Measurements from ENCODE around the gene PLA2G4B.

PLA2G4B gene

DNA sequence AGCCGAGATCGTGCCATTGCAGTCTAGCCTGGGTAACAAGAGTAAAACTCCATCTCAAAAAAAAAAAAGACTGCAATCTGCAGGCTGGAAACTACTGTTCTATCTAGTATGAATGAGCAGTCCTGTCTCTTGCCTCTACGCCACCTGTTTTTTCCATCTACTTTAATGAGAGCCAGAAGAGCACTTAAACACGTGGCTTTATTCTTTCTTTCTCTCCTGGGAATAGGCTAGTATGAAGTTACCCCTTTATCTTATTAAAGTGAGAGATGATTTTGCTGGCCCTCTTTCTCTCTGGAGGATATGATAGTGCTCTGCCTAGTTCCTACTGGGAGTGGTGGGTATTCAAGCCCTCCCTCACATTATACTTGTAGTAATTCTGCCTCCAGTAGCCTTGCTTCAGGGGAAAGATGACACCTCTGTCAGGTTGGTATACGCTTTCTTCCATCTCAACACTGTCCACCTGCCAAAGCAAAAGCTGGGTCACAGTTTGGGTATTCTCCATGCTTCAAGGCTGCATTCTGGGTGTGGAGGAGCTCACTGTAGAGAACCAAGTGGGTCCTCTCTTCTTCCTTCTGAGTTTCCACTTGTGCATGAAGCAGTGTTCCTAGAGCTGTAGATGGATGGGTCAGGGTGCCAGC is 46.5 kb upstream of the PLA2G4B start:
- no peaks in the 10 kb centered on the region for H3K27me3 ChIP-seq (ENCODE audit: insufficient read depth, insufficient read length)
- H3K9ac ChIP-seq (ENCODE audit: insufficient read length, low read depth) = no peak overlapping the region
- H3K36me3 ChIP-seq (ENCODE audit: insufficient read depth, insufficient read length, low read length) = no peaks in the 10 kb centered on the region
- no peaks in the 10 kb centered on the region for H3K9me3 ChIP-seq (ENCODE audit: insufficient read depth, low read length)
- peaks cover 10% of the 10 kb centered on the region for H3K4me1 ChIP-seq (ENCODE audit: insufficient read depth, insufficient read length)
- no peak overlapping the region for H3K4me3 ChIP-seq (ENCODE audit: insufficient read length, low read depth)
- TF ChIP-seq ZNF274 (IDR thresholded peaks at IDR 0.05; ENCODE audit: low read depth, low read length) = no peak
- TF ChIP-seq SUZ12 (IDR thresholded peaks at IDR 0.05; ENCODE audit: extremely low read depth, insufficient read depth, insufficient read length) = no peak
- TF ChIP-seq YY1 (IDR thresholded peaks at IDR 0.05; ENCODE audit: insufficient read depth, insufficient read length) = no peak
- DNase-seq (ENCODE audit: low read depth, low spot score) = no peak

DNA sequence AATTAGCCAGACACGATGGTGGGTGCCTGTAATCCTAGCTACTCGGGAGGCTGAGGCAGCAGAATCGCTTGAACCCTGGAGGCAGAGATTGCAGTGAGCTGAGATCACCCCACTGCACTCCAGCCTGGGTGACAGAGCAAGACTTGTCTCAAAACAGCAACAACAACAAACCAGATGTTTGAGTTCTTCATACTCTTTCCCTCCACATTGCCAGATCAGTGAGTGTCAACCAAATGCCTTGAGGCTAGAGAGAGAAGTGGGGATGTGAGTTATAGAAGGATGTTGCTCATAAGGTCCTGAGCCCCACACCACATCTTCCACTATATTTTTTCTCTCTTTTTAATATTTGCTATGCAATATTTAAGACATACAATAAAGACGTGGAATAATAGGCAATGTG is 44.6 kb upstream of the PLA2G4B start:
- Histone ChIP-seq H3K27me3 (ENCODE audit: insufficient read depth, insufficient read length) (no peaks in the 10 kb centered on the region), H3K9ac (ENCODE audit: insufficient read length, low read depth) (no peak overlapping the region), H3K9me3 (ENCODE audit: insufficient read depth, low read length) (no peaks in the 10 kb centered on the region), H3K4me3 (ENCODE audit: insufficient read length, low read depth) (no peak overlapping the region), H3K36me3 (ENCODE audit: insufficient read depth, insufficient read length, low read length) (no peaks in the 10 kb centered on the region), H3K4me1 (ENCODE audit: insufficient read depth, insufficient read length) (peaks cover 10% of the 10 kb centered on the region)
- no peak for DNase-seq (ENCODE audit: low read depth, low spot score)
- TF ChIP-seq ZNF274 (IDR thresholded peaks at IDR 0.05; ENCODE audit: low read depth, low read length) (no peak), YY1 (IDR thresholded peaks at IDR 0.05; ENCODE audit: insufficient read depth, insufficient read length) (no peak), SUZ12 (IDR thresholded peaks at IDR 0.05; ENCODE audit: extremely low read depth, insufficient read depth, insufficient read length) (no peak)

DNA sequence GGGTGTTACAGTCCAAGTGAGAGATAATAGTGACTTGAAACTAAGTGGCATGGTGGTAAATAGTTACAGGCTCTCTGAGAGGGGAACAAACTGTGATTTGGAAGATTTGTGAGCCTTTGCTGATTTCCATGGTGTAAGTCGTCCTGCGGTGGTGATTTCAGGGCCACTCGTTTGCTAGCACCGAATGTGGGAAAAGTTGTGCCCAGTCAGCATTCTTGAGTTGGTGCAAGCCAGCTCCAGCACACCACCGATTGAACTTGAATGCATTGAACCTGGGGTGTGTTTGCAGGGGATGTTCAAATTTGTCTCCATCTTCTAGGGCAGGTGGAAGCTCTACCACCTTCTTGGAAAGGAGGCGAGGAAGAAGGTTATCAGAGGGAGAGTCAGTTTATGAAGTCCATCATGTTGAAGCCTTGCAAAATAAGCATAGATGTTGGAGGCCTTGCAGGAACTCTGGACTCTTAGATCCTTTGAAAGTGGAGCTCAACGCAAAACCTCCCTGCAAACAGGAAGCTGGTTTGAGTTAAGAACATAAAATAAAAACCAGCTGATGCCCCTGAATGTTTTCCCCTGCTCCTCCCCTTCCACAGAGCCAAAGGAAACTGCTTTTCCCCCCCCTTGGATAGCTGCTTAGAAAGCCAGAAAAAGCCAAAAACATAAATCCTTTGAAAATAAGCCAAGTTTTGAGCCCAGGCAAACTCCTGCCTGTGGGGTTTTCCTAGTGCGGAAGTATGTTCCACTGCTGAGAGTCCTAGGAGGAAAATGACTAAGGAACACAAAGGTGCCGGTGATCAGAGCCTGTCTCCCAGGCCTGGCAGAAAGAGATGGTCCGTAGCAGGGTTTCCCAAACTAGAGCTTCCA is 42.4 kb upstream of the PLA2G4B start:
- H3K9ac ChIP-seq (ENCODE audit: insufficient read length, low read depth) = no peak overlapping the region
- no peaks in the 10 kb centered on the region for H3K27me3 ChIP-seq (ENCODE audit: insufficient read depth, insufficient read length)
- H3K9me3 ChIP-seq (ENCODE audit: insufficient read depth, low read length) = no peaks in the 10 kb centered on the region
- TF ChIP-seq YY1 (IDR thresholded peaks at IDR 0.05; ENCODE audit: insufficient read depth, insufficient read length) (no peak), ZNF274 (IDR thresholded peaks at IDR 0.05; ENCODE audit: low read depth, low read length) (no peak), SUZ12 (IDR thresholded peaks at IDR 0.05; ENCODE audit: extremely low read depth, insufficient read depth, insufficient read length) (no peak)
- H3K36me3 ChIP-seq (ENCODE audit: insufficient read depth, insufficient read length, low read length) = no peaks in the 10 kb centered on the region
- no peak for DNase-seq (ENCODE audit: low read depth, low spot score)
- peaks cover 2% of the 10 kb centered on the region for H3K4me1 ChIP-seq (ENCODE audit: insufficient read depth, insufficient read length)
- no peak overlapping the region for H3K4me3 ChIP-seq (ENCODE audit: insufficient read length, low read depth)

DNA sequence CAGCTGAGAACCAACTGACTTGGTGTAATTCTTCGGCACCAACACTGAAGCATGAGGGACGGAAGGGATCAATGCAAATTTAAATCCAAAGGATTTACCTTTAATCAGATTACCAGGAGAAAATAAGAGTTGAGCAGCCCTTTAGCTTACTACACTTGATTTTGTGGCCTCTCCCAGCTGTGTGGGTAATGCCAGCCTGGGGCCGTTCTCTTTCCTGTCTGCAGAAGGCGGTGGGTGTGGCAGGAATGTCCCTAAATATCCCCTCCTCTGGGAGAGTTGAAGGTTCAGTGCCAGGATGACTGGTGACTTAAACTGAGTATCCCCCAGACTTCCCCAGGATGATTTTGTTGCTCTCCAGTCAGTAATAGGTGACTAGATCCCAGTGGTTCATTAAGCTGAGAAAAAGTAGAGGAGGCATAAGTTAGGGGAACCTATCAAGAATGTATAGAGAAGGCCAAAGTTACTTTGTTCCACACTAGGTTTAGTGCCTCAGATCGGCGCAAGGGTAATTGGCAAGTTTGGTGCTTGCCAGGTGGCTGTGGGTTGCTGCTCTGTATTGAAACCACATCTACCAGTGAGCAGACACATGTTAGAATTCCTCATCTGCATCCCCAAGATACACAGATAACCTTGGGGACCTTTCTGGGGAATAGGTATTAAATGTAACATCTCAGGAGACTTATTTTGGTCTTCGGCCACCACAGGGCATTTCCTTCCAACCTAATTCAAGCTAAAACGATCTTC is 41.3 kb upstream of the PLA2G4B start:
- H3K27me3 ChIP-seq (ENCODE audit: insufficient read depth, insufficient read length) = no peaks in the 10 kb centered on the region
- H3K4me1 ChIP-seq (ENCODE audit: insufficient read depth, insufficient read length) = no peaks in the 10 kb centered on the region
- no peak for DNase-seq (ENCODE audit: low read depth, low spot score)
- TF ChIP-seq YY1 (IDR thresholded peaks at IDR 0.05; ENCODE audit: insufficient read depth, insufficient read length) (no peak), ZNF274 (IDR thresholded peaks at IDR 0.05; ENCODE audit: low read depth, low read length) (no peak), SUZ12 (IDR thresholded peaks at IDR 0.05; ENCODE audit: extremely low read depth, insufficient read depth, insufficient read length) (no peak)
- H3K9ac ChIP-seq (ENCODE audit: insufficient read length, low read depth) = no peak overlapping the region
- no peaks in the 10 kb centered on the region; the same call in 1 of the 2 replicates for H3K9me3 ChIP-seq (ENCODE audit: insufficient read depth, low read length)
- H3K36me3 ChIP-seq (ENCODE audit: insufficient read depth, insufficient read length, low read length) = no peaks in the 10 kb centered on the region
- no peak overlapping the region for H3K4me3 ChIP-seq (ENCODE audit: insufficient read length, low read depth)

DNA sequence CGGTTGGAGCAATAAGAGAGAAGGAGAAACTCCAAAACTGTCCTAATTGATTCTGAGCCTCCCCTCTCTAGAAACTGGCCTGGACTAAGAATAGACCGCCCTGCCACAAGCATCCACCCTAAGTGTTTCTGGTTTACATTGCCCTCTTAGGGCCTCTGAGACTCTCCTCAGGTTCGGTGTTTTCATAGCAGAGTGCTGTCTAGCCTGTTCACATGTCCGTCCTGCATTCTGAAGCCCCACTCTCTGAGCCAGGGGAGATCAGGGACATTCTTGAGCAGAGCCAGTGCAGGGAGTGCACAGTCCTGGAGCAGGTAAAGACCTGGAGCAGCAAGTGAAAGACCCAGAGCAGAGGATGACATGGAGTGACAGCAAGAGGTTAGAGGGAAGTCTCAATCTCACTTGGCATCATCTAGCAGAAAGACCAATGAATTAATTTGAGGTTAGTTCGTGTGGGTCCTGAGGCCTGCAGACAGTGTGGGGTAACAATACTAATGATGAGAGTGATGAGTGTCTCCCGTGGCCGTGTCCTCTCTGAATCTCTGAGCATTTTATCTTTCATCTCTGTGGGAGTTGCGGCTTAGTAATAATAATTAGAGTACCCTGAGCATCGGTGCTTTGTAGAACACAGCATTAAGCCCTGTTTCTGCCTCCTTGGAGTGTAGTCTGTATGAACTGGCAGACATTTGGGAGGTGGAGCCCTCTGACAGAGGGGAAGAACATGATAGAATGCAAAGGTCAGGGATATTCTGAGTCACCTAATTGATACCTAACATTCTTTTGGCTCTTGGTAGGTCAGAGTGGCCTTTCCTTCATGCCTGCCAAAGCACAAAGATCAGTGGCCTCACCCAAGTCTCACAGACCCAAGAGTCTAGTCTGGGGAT is 39.8 kb upstream of the PLA2G4B start:
- Histone ChIP-seq H3K9me3 (ENCODE audit: insufficient read depth, low read length) (no peaks in the 10 kb centered on the region; the same call in 1 of the 2 replicates), H3K36me3 (ENCODE audit: insufficient read depth, insufficient read length, low read length) (no peaks in the 10 kb centered on the region), H3K4me3 (ENCODE audit: insufficient read length, low read depth) (no peak overlapping the region), H3K4me1 (ENCODE audit: insufficient read depth, insufficient read length) (no peaks in the 10 kb centered on the region), H3K9ac (ENCODE audit: insufficient read length, low read depth) (no peak overlapping the region), H3K27me3 (ENCODE audit: insufficient read depth, insufficient read length) (no peaks in the 10 kb centered on the region)
- TF ChIP-seq SUZ12 (IDR thresholded peaks at IDR 0.05; ENCODE audit: extremely low read depth, insufficient read depth, insufficient read length) = no peak
- TF ChIP-seq YY1 (IDR thresholded peaks at IDR 0.05; ENCODE audit: insufficient read depth, insufficient read length) = no peak
- TF ChIP-seq ZNF274 (IDR thresholded peaks at IDR 0.05; ENCODE audit: low read depth, low read length) = no peak
- DNase-seq (ENCODE audit: low read depth, low spot score) = no peak

DNA sequence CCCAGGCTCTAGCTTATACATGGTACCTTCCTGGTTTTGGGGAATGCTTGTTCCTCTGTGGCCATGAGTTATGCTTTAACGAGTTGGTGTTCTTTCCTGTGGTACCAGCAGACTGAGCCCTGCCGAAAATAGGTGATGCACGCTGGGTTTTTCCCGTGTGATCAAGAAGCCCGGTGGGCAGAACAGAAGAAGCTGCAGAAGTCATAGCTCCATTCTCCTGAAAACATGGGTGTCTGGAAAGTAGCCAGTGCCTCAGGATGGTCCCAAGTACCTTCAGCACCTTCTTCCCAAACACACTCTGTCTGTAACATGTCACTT is 39.2 kb upstream of the PLA2G4B start:
- no peak for TF ChIP-seq YY1 (IDR thresholded peaks at IDR 0.05; ENCODE audit: insufficient read depth, insufficient read length)
- H3K9me3 ChIP-seq (ENCODE audit: insufficient read depth, low read length) = no peaks in the 10 kb centered on the region; the same call in 1 of the 2 replicates
- H3K4me3 ChIP-seq (ENCODE audit: insufficient read length, low read depth) = no peak overlapping the region
- no peaks in the 10 kb centered on the region for H3K27me3 ChIP-seq (ENCODE audit: insufficient read depth, insufficient read length)
- H3K4me1 ChIP-seq (ENCODE audit: insufficient read depth, insufficient read length) = peaks cover 3% of the 10 kb centered on the region
- DNase-seq (ENCODE audit: low read depth, low spot score) = no peak
- no peak overlapping the region for H3K9ac ChIP-seq (ENCODE audit: insufficient read length, low read depth)
- H3K36me3 ChIP-seq (ENCODE audit: insufficient read depth, insufficient read length, low read length) = no peaks in the 10 kb centered on the region
